PFSK-1 (cell line): ENCODE measurements around the gene ORMDL2.

Source experiments
- FOXP2 ChIP-seq: optimal IDR thresholded peaks from 2 replicates; pipeline ENCODE3; 2011; ENCODE audit warnings: borderline replicate concordance, control low read depth, inconsistent platforms; ENCODE audit not compliant: insufficient read depth; ENCODE audit errors: extremely low read length, extremely low read depth
- POLR2AphosphoS5 ChIP-seq: IDR thresholded peaks from 2 replicates; pipeline ENCODE4 v1.6.1; 2012; ENCODE audit warnings: low read depth, mild to moderate bottlenecking, control low read depth, low read length, moderate library complexity
- REST ChIP-seq, 2 experiments: IDR thresholded peaks; 2 replicates each; pipeline versions ENCODE4 v1.6.1 to v1.8.0; 2011 to 2012; ENCODE audit warnings: low read depth in 2 of 2, low read length in 2 of 2, control low read depth in 1 of 2, inconsistent platforms in 1 of 2, mild to moderate bottlenecking in 1 of 2, moderate library complexity in 1 of 2; ENCODE audit not compliant: insufficient read depth in 1 of 2
- SIN3A ChIP-seq: IDR thresholded peaks from 2 replicates; pipeline ENCODE4 v1.6.1; 2012; ENCODE audit warnings: mild to moderate bottlenecking, low read length, moderate library complexity, borderline replicate concordance; ENCODE audit not compliant: insufficient read depth
- TAF1 ChIP-seq: IDR thresholded peaks from 2 replicates; pipeline ENCODE4 v1.6.1; 2012; ENCODE audit warnings: low read length, control low read depth, borderline replicate concordance; ENCODE audit not compliant: insufficient read depth

The ORMDL2 gene

GRCh38 chr12:55789171-55789570 lies 28.7 kb upstream of the ORMDL2 start:
- TF ChIP-seq TAF1 (no peak), POLR2AphosphoS5 (no peak)

- TF ChIP-seq REST (IDR thresholded peaks at IDR 0.05; ENCODE audit: insufficient read depth in 1 of 2, low read depth in 2 of 2, low read length in 2 of 2) = no peak
- no peak for TF ChIP-seq POLR2AphosphoS5
- TF ChIP-seq TAF1 = no peak
- no peak for TF ChIP-seq SIN3A
- no peak for TF ChIP-seq FOXP2
Observed at GRCh38 chr12:55789893-55790292, 27.9 kb upstream of the ORMDL2 start.

- TF ChIP-seq FOXP2 = no peak
- TF ChIP-seq REST (IDR thresholded peaks at IDR 0.05; ENCODE audit: insufficient read depth in 1 of 2, low read depth in 2 of 2, low read length in 2 of 2) = no peak
- TF ChIP-seq POLR2AphosphoS5 = no peak
- no peak for TF ChIP-seq SIN3A
- no peak for TF ChIP-seq TAF1
Observed at GRCh38 chr12:55795950-55796349, 21.9 kb upstream of the ORMDL2 start.

- no peak for TF ChIP-seq REST (IDR thresholded peaks at IDR 0.05; ENCODE audit: insufficient read depth in 1 of 2, low read depth in 2 of 2, low read length in 2 of 2)
- no peak for TF ChIP-seq TAF1
- no peak for TF ChIP-seq POLR2AphosphoS5
- no peak for TF ChIP-seq FOXP2
- no peak for TF ChIP-seq SIN3A
Observed at GRCh38 chr12:55797068-55797467, 20.8 kb upstream of the ORMDL2 start.

- no peak for TF ChIP-seq SIN3A
Observed at GRCh38 chr12:55797550-55797949, 20.3 kb upstream of the ORMDL2 start.

- TF ChIP-seq SIN3A = no peak
- TF ChIP-seq FOXP2 = no peak
- no peak for TF ChIP-seq REST (IDR thresholded peaks at IDR 0.05; ENCODE audit: insufficient read depth in 1 of 2, low read depth in 2 of 2, low read length in 2 of 2)
Observed at GRCh38 chr12:55806982-55807381, 10.9 kb upstream of the ORMDL2 start.
